Astrocyte (in vitro differentiated cells and primary cell): ENCODE measurements around the gene CASTOR1.

Experiments
- CTCF ChIP-seq: IDR thresholded peaks from 2 replicates; pipeline ENCODE4 v1.5.1; 2011; ENCODE audit warnings: low read depth, mild to moderate bottlenecking, inconsistent platforms, low read length, moderate library complexity; ENCODE audit not compliant: insufficient read depth
- EZH2 ChIP-seq: IDR thresholded peaks from 2 replicates; pipeline ENCODE4 v1.6.1; 2012; ENCODE audit warnings: mild to moderate bottlenecking, low read length, inconsistent platforms; ENCODE audit not compliant: insufficient read depth

GRCh38 chr22:30244641-30245040, 44.7 kb downstream of the CASTOR1 start:
- TF ChIP-seq EZH2 (no peak), CTCF (no peak)
